Parathyroid adenoma (tissue), 2 donors: ENCODE measurements around the gene TGM3.

Experiments
- H2AFZ ChIP-seq: fragments of 300-600 bp; sonication (generic); one replicate; pipeline ENCODE4 v1.7.0; 2017; ENCODE audit warnings: antibody characterized with exemption, mild to moderate bottlenecking
- H3K27ac ChIP-seq: fragments of 300-600 bp; sonication (generic); one replicate; pipeline ENCODE4 v1.7.0; 2017
- H3K27me3 ChIP-seq: fragments of 300-600 bp; sonication (generic); one replicate; pipeline ENCODE4 v1.7.0; 2017; ENCODE audit warnings: low read length; ENCODE audit not compliant: control insufficient read depth, insufficient read depth
- H3K36me3 ChIP-seq: fragments of 300-600 bp; sonication (generic); one replicate; pipeline ENCODE4 v1.7.0; 2017; ENCODE audit warnings: low read length; ENCODE audit not compliant: control insufficient read depth, insufficient read depth
- H3K4me1 ChIP-seq: fragments of 300-600 bp; sonication (generic); one replicate; pipeline ENCODE4 v1.7.0; 2017; ENCODE audit warnings: control low read depth
- H3K4me2 ChIP-seq: fragments of 300-600 bp; sonication (generic); one replicate; pipeline ENCODE4 v1.7.0; 2017; ENCODE audit warnings: low read length
- H3K4me3 ChIP-seq: fragments of 300-600 bp; sonication (generic); one replicate; pipeline ENCODE4 v1.7.0; 2017; ENCODE audit warnings: low read depth, low read length
- H3K79me2 ChIP-seq: fragments of 300-600 bp; sonication (generic); one replicate; pipeline ENCODE4 v1.7.0; 2017; ENCODE audit warnings: control low read depth
- H3K9ac ChIP-seq: fragments of 300-600 bp; sonication (generic); one replicate; pipeline ENCODE4 v1.7.0; 2017; ENCODE audit warnings: mild to moderate bottlenecking
- H3K9me3 ChIP-seq: fragments of 300-600 bp; sonication (generic); one replicate; pipeline ENCODE4 v1.7.0; 2017; ENCODE audit warnings: low read length; ENCODE audit not compliant: control insufficient read depth
- CTCF ChIP-seq: fragments of 300-600 bp; sonication (generic); IDR thresholded peaks from one replicate; pipeline ENCODE4 v1.7.0; 2017; ENCODE audit warnings: antibody characterized with exemption, mild to moderate bottlenecking
- donor health status: primary hyperparathyroidism.

Gene TGM3

GRCh38 chr20:2364044-2364443 is 68.2 kb downstream of the TGM3 start:
- H3K9me3 ChIP-seq, result no peaks in the 10 kb centered on the region

GRCh38 chr20:2365091-2365490 is 69.3 kb downstream of the TGM3 start:
- Histone ChIP-seq H3K4me1 (no peaks in the 10 kb centered on the region), H3K4me2 (no peak overlapping the region), H3K9ac (no peak overlapping the region), H3K36me3 (no peaks in the 10 kb centered on the region), H3K27me3 (no peaks in the 10 kb centered on the region), H3K4me3 (no peak overlapping the region), H3K27ac (no peak overlapping the region), H2AFZ (no peak overlapping the region), H3K9me3 (no peaks in the 10 kb centered on the region), H3K79me2 (no peaks in the 10 kb centered on the region)
- TF ChIP-seq CTCF, result no peak

More at GRCh38 chr20:2364044-2364443, 68.2 kb downstream of the TGM3 start:
- H2AFZ ChIP-seq, result no peak overlapping the region
- H3K27ac ChIP-seq, result no peak overlapping the region
- no peak overlapping the region for H3K9ac ChIP-seq
- no peak overlapping the region for H3K4me3 ChIP-seq
- no peak for TF ChIP-seq CTCF
- no peaks in the 10 kb centered on the region for H3K79me2 ChIP-seq
- no peaks in the 10 kb centered on the region for H3K27me3 ChIP-seq
- H3K36me3 ChIP-seq, result no peaks in the 10 kb centered on the region
- H3K4me1 ChIP-seq, result no peaks in the 10 kb centered on the region
- H3K4me2 ChIP-seq, result no peak overlapping the region

- H3K4me3 ChIP-seq, result no peak overlapping the region
- no peak for TF ChIP-seq CTCF
- no peak overlapping the region for H3K4me2 ChIP-seq
- H3K27me3 ChIP-seq, result no peaks in the 10 kb centered on the region
- no peaks in the 10 kb centered on the region for H3K9me3 ChIP-seq
- H2AFZ ChIP-seq, result no peak overlapping the region
- H3K9ac ChIP-seq, result no peak overlapping the region
- no peaks in the 10 kb centered on the region for H3K4me1 ChIP-seq
- no peaks in the 10 kb centered on the region for H3K79me2 ChIP-seq
- no peaks in the 10 kb centered on the region for H3K36me3 ChIP-seq
- no peak overlapping the region for H3K27ac ChIP-seq
Observed at GRCh38 chr20:2365666-2366065, 69.9 kb downstream of the TGM3 start.

GRCh38 chr20:2368621-2369020 is 72.8 kb downstream of the TGM3 start:
- TF ChIP-seq CTCF, result no peak
- H3K4me2 ChIP-seq, result no peak overlapping the region
- H2AFZ ChIP-seq, result no peak overlapping the region

GRCh38 chr20:2373098-2373497 is 77.3 kb downstream of the TGM3 start:
- H3K27ac ChIP-seq, result no peak overlapping the region
- no peaks in the 10 kb centered on the region for H3K9me3 ChIP-seq
- H3K4me2 ChIP-seq, result no peak overlapping the region
- no peaks in the 10 kb centered on the region for H3K36me3 ChIP-seq
- no peak overlapping the region for H3K4me3 ChIP-seq
- H3K9ac ChIP-seq, result no peak overlapping the region
- no peak for TF ChIP-seq CTCF
- H3K4me1 ChIP-seq, result no peaks in the 10 kb centered on the region
- no peaks in the 10 kb centered on the region for H3K27me3 ChIP-seq
- no peaks in the 10 kb centered on the region for H3K79me2 ChIP-seq
- no peak overlapping the region for H2AFZ ChIP-seq

More at GRCh38 chr20:2368621-2369020, 72.8 kb downstream of the TGM3 start:
- H3K79me2 ChIP-seq, result no peaks in the 10 kb centered on the region
- no peak overlapping the region for H3K9ac ChIP-seq
- H3K4me3 ChIP-seq, result no peak overlapping the region
- no peaks in the 10 kb centered on the region for H3K27me3 ChIP-seq
- H3K36me3 ChIP-seq, result no peaks in the 10 kb centered on the region
- no peaks in the 10 kb centered on the region for H3K4me1 ChIP-seq
- no peaks in the 10 kb centered on the region for H3K9me3 ChIP-seq
- no peak overlapping the region for H3K27ac ChIP-seq
